HepG2 (cell line): ENCODE results near the gene KRI1. TPM values are rescaled to one million over a fixed set of nuclear protein-coding genes. Genes with fewer than 3 reads are reported as not detected.
A peak's percentile ranks its signal among the peaks of the same experiment; 100 is the strongest.

ENCODE experiments used
- ATAC-seq: fragments of 200-7000 bp; cut with Tn5 transposase; 3 replicates; pipeline ENCODE4 v1.9.1; 2020; ENCODE audit warnings: mild to moderate bottlenecking, moderate library complexity
- BruUV-seq: library from RNA; stranded (reverse); fragments of 400-500 nt; replicated peaks from 2 replicates; lab custom pipeline; 2021; lab: Mats Ljungman, UMichigan
- CTCF ChIA-PET: fragments of 300-600 bp; formaldehyde crosslinking; extraction: SDS; loops from one replicate; lab custom pipeline; 2021; ENCODE audit warnings: low total read pairs, inconsistent platforms, low intra/inter-chr PET ratio; lab: Yijun Ruan, JAX
- POLR2A ChIA-PET: fragments of 350-600 bp; sonication (Branson Sonifier 250); formaldehyde crosslinking; loops from one replicate; lab custom pipeline; 2020; ENCODE audit warnings: antibody characterized with exemption, inconsistent platforms; lab: Yijun Ruan, JAX
- DNase-seq: peaks from one replicate; pipeline ENCODE4 v3.0.0-alpha.2; 2015; ENCODE audit warnings: low spot score
- FAIRE-seq: peaks from 3 replicates; lab custom pipeline; 2011; peaks lifted over from hg19 to GRCh38; lab: Jason Lieb, UNC
- H2AFZ ChIP-seq: one replicate; pipeline ENCODE4 v1.6.1; 2011; ENCODE audit warnings: low read length, inconsistent platforms
- H3K27ac ChIP-seq: fragments of 300-600 bp; 3 replicates; pipeline ENCODE4 v1.8.0; 2011; ENCODE audit warnings: mixed run types, mild to moderate bottlenecking, mixed read lengths, low read length, inconsistent platforms; ENCODE audit not compliant: insufficient read depth; ENCODE audit errors: extremely low read length
- H3K27me3 ChIP-seq, 2 experiments: fragments of 200-600 bp in 1 of 2; 2 replicates in 1 of 2; 3 replicates in 1 of 2; pipeline versions ENCODE4 v1.6.0 to v1.8.0; 2011; ENCODE audit warnings: low read length in 2 of 2, mild to moderate bottlenecking in 2 of 2, moderate library complexity in 2 of 2, inconsistent platforms in 1 of 2; ENCODE audit not compliant: insufficient read depth in 2 of 2, control insufficient read depth in 1 of 2
- H3K36me3 ChIP-seq, 2 experiments: fragments of 200-600 bp in 1 of 2; replicated peaks in 1 of 2; 2 replicates in 1 of 2; 3 replicates in 1 of 2; pipeline versions ENCODE4 v1.5.1 to v1.8.0; 2011; ENCODE audit warnings: low read length in 2 of 2, inconsistent platforms in 1 of 2; ENCODE audit not compliant: insufficient read depth in 2 of 2, control insufficient read depth in 1 of 2
- H3K4me1 ChIP-seq: 2 replicates; pipeline ENCODE4 v1.5.1; 2012; ENCODE audit warnings: low read length, inconsistent platforms; ENCODE audit not compliant: insufficient read depth
- H3K4me2 ChIP-seq: 2 replicates; pipeline ENCODE4 v1.6.0; 2011; ENCODE audit warnings: low read depth, low read length, inconsistent platforms
- H3K4me3 ChIP-seq, 3 experiments: fragments of 200-600 bp in 1 of 3; sonication (generic), shearing (Covaris generic) in 1 of 3; replicated peaks in 1 of 3; 2 replicates each; pipeline ENCODE4 v1.5.1; 2011 to 2016; ENCODE audit warnings: low read length in 3 of 3, inconsistent platforms in 2 of 3, low read depth in 2 of 3, mild to moderate bottlenecking in 2 of 3, control low read depth in 1 of 3, mixed read lengths in 1 of 3; ENCODE audit not compliant: insufficient read depth in 1 of 3
- H3K79me2 ChIP-seq: one replicate; pipeline ENCODE4 v1.6.1; 2011; ENCODE audit warnings: low read length, inconsistent platforms; ENCODE audit not compliant: insufficient read depth
- H3K9ac ChIP-seq: 2 replicates; pipeline ENCODE4 v1.6.0; 2011; ENCODE audit warnings: mild to moderate bottlenecking, low read depth, low read length, inconsistent platforms; ENCODE audit not compliant: insufficient read depth
- H3K9me3 ChIP-seq: 2 replicates; pipeline ENCODE4 v1.5.1; 2012; ENCODE audit warnings: mild to moderate bottlenecking, low read length
- H4K20me1 ChIP-seq: 2 replicates; pipeline ENCODE4 v1.6.0; 2011; ENCODE audit warnings: inconsistent platforms, mild to moderate bottlenecking, low read length, moderate library complexity; ENCODE audit not compliant: insufficient read depth
- HNRNPL ChIP-seq: fragments of 200-400 bp; formaldehyde crosslinking; IDR thresholded peaks from 2 replicates; pipeline ENCODE4 v1.6.1; 2017; ENCODE audit warnings: mild to moderate bottlenecking, low read depth, low read length
- MIER2 ChIP-seq: IDR thresholded peaks from 2 replicates; pipeline ENCODE4 v1.6.1; 2016; ENCODE audit warnings: missing biosample characterization, missing genetic modification reagents
- ONECUT2 ChIP-seq: sonication (generic); formaldehyde crosslinking; IDR thresholded peaks from 2 replicates; pipeline ENCODE4 v1.4.0; 2020; ENCODE audit warnings: missing genetic modification reagents
- ZNF281 ChIP-seq: sonication (generic); formaldehyde crosslinking; IDR thresholded peaks from 2 replicates; pipeline ENCODE4 v1.4.0; 2020; ENCODE audit warnings: missing genetic modification reagents, borderline replicate concordance
- ZNF777 ChIP-seq: sonication (generic); formaldehyde crosslinking; IDR thresholded peaks from 2 replicates; pipeline ENCODE4 v1.4.0; 2020; ENCODE audit warnings: missing genetic modification reagents
- ZNF792 ChIP-seq: IDR thresholded peaks from 2 replicates; pipeline ENCODE4 v1.6.1; 2016
- ZNF83 ChIP-seq: sonication (generic); formaldehyde crosslinking; IDR thresholded peaks from 2 replicates; pipeline ENCODE4 v1.4.0; 2020; ENCODE audit warnings: missing genetic modification reagents, mild to moderate bottlenecking, borderline replicate concordance
- WGBS: methylation state at CpG from one replicate; pipeline ENCODE4 v1.1.6; 2017; ENCODE audit warnings: low lambda C conversion rate; 5-methylcytosine and 5-hydroxymethylcytosine counted together
- in situ Hi-C: cut with HindIII; loops from 2 replicates; pipeline ENCODE4 v1.10.0; 2017; ENCODE audit warnings: low pct_unique_long_range_greater_than_20kb; ENCODE audit not compliant: extremely low pct_ligation_motif_present
- intact Hi-C: fragments of 100-400 bp; cut with micrococcal nuclease; formaldehyde crosslinking; loops from one replicate; pipeline ENCODE4 v1.10.0; 2022; ENCODE audit not compliant: unreplicated experiment
- polyA plus RNA-seq, 8 experiments: library from polyadenylated mRNA; depleted of rRNA in 3 of 8; stranded (reverse) in 7 of 8; unstranded in 1 of 8; fragments of >200 nt; fragmentation: Illumina TruSeq in 4 of 8; extraction: Trizol in 4 of 8; gene quantifications; 2 replicates each; pipeline versions ENCODE4 v1.2.1 to v1.2.3, GENCODE V29; 2011 to 2016; ENCODE audit warnings: low read depth in 4 of 8, missing spikeins in 1 of 8, mixed read lengths in 1 of 8; ENCODE audit not compliant: insufficient read depth in 1 of 8
- total RNA-seq, 5 experiments: library from RNA; depleted of rRNA; stranded (reverse); fragments of >200 nt; fragmentation: Illumina TruSeq; extraction: Trizol; gene quantifications; 2 replicates each; pipeline ENCODE4 v1.2.3, GENCODE V29; 2016; ENCODE audit warnings: low read depth in 1 of 5

KRI1 gene
- total and polyA plus RNA-seq, 2 of the 13 experiments (the other 11 are each of a cell fraction or from before 2014, with no cell fraction given) = 9.1 to 11.7 TPM

- H3K4me1 ChIP-seq = peaks cover 48% of the 10 kb centered on the region
- no peak overlapping the region for H3K27ac ChIP-seq
- FAIRE-seq = no peak
- H3K79me2 ChIP-seq = no peaks in the 10 kb centered on the region
- TF ChIP-seq ZNF281 (peak; percentile 27; the same call in 1 of the 2 replicates), HNRNPL (0 out of 2 replicates have a peak, but pooled peaks have one; percentile 8), MIER2 (CRISPR knock-in tag) (no peak), ZNF792 (CRISPR knock-in tag) (no peak), ONECUT2 (no peak), ZNF777 (CRISPR knock-in tag) (peak; percentile 84; the same call in 1 of the 2 replicates), ZNF83 (CRISPR knock-in tag) (no peak)
- WGBS = 3% methylated on average over 13 of the region's 27 CpGs
- in situ Hi-C loops (no loop called here), intact Hi-C loops (no loop called here)
- no peaks in the 10 kb centered on the region for H4K20me1 ChIP-seq
- H3K36me3 ChIP-seq = no peaks in the 10 kb centered on the region
- ChIA-PET POLR2A (no interaction called here), CTCF (no interaction called here)
- peak; percentile 28; the same call in 1 of the 3 replicates for ATAC-seq
- no peaks in the 10 kb centered on the region for H3K9me3 ChIP-seq
- H3K27me3 ChIP-seq = peaks cover 15 to 65% of the 10 kb centered on the region in 2 experiments
- H3K4me3 ChIP-seq = peak overlapping the region; percentile 26 to 66 (median 34); a peak in 5 of 6 replicates
- BruUV-seq = no TSS peak
- no peak overlapping the region for H3K9ac ChIP-seq
- peak overlapping the region; percentile 74 for H3K4me2 ChIP-seq
- no peak for DNase-seq
- H2AFZ ChIP-seq = no peak overlapping the region
Observed at GRCh38 chr19:10517760-10518443, 47.9 kb downstream of the KRI1 start.
